ENCODE results near the gene CARD11.

GRCh38 chr7:2913760-2914387 is 129.8 kb downstream of the CARD11 start:
- TF ChIP-seq IRF3 (IDR thresholded peaks at IDR 0.05; ENCODE audit: low read depth, low read length), result no peak
- TF ChIP-seq MEF2A (IDR thresholded peaks at IDR 0.05; ENCODE audit: borderline replicate concordance, low read depth), result no peak
- TF ChIP-seq RAD21 (IDR thresholded peaks at IDR 0.05; ENCODE audit: low read length), result no peak
- no peak for TF ChIP-seq REST (IDR thresholded peaks at IDR 0.05; ENCODE audit: low read depth, low read length)
- TF ChIP-seq FOSL2 (IDR thresholded peaks at IDR 0.05; ENCODE audit: borderline replicate concordance, low read depth), result no peak
- no peak for TF ChIP-seq CTCF (IDR thresholded peaks at IDR 0.05)
- TF ChIP-seq TAF1 (IDR thresholded peaks at IDR 0.05; ENCODE audit: borderline replicate concordance, low read depth, low read length), result no peak
- TF ChIP-seq SIN3A (IDR thresholded peaks at IDR 0.05; ENCODE audit: borderline replicate concordance, low read depth, low read length), result no peak
- no peak for TF ChIP-seq POLR2AphosphoS5 (IDR thresholded peaks at IDR 0.05; ENCODE audit: low read depth, low read length)
- no peak for TF ChIP-seq CHD2 (IDR thresholded peaks at IDR 0.05; ENCODE audit: low read length, partially characterized antibody)
- TF ChIP-seq MXI1 (IDR thresholded peaks at IDR 0.05; ENCODE audit: low read depth, low read length), result no peak
- TF ChIP-seq USF2 (IDR thresholded peaks at IDR 0.05; ENCODE audit: borderline replicate concordance, low read depth, low read length), result no peak
- TF ChIP-seq TEAD4 (IDR thresholded peaks at IDR 0.05; ENCODE audit: borderline replicate concordance, insufficient read depth), result no peak

Data from SK-N-SH (cell line).